Uterus (tissue), 2 donors: ENCODE data around the gene XPA.

Experiments
- CTCF ChIP-seq, 4 experiments: fragments of 200-600 bp in 2 of 4; fragments of 450-650 bp in 2 of 4; sonication (generic) in 2 of 4; IDR thresholded peaks; one replicate each; pipeline ENCODE4 v1.5.1; 2016 to 2019; ENCODE audit warnings: antibody characterized with exemption in 4 of 4, mild to moderate bottlenecking in 2 of 4, moderate library complexity in 1 of 4
- POLR2A ChIP-seq, 2 donors: fragments of 450-650 bp; IDR thresholded peaks; one replicate each; pipeline ENCODE4 v1.6.1; 2016; ENCODE audit warnings: antibody characterized with exemption in 2 of 2, mild to moderate bottlenecking in 1 of 2, moderate library complexity in 1 of 2

GRCh38 chr9:97660340-97660739 lies 36.8 kb downstream of the XPA start:
- no peak for TF ChIP-seq POLR2A (IDR thresholded peaks at IDR 0.05)
- TF ChIP-seq CTCF (IDR thresholded peaks at IDR 0.05): no peak
